ENCODE measurements around the gene FUT9.
A peak's percentile ranks its signal among the peaks of the same experiment; 100 is the strongest.

The FUT9 gene

GRCh38 chr6:96014846-96015517 is 792 bp upstream of the FUT9 start:
- Mint-ChIP-seq H3K4me1 (peaks cover 13% of the 10 kb centered on the region), H3K4me3 (peak overlapping the region; percentile 83), H3K36me3 (ENCODE audit: low read depth) (no peaks in the 10 kb centered on the region), H3K9me3 (no peaks in the 10 kb centered on the region), H3K27me3 (ENCODE audit: low read depth, poor library complexity) (peaks cover 63% of the 10 kb centered on the region), H3K27ac (no peak overlapping the region)
- TF ChIP-seq CTCF (IDR thresholded peaks at IDR 0.05): no peak
- DNase-seq: peak; percentile 2

DNA sequence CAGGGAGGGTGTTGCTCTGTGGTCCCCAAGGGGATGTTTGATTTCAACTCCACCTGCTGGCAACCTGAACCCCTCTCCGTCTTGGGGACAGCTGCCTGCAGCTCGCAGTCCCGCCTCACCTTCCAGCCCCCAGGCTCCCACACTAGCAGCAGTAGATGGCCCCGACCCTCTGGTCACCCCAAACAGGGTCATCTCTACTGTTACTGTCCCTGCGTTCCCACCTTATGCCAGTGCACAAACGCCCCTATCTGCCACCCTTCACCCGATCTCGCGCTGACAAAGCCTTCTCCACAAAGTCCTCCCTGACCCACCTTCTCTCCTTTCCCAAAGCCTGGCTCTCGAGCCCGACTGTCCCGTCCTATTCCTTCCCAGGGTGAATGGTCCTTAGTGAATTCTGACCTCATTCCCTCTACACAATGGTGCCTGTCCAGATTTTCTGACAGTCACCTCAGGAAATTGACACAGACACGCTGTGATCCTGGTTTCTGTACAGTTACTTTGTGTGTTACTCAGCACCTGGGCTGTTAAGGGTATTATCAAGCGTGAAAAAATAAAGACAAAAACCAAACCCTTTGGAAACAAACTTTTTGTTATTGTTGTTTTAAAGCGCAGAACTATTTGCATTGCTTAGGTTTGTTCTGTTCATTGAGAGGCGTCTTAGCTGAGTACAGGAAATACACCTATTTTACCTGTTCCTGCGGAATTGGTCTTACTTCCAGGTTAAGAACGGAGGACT is 728 bp downstream of the FUT9 start:
- TF ChIP-seq CTCF (IDR thresholded peaks at IDR 0.05): peak; percentile 6
- H3K4me3 Mint-ChIP-seq: peak overlapping the region; percentile 83
- H3K27ac Mint-ChIP-seq: no peak overlapping the region
- peaks cover 13% of the 10 kb centered on the region for H3K4me1 Mint-ChIP-seq
- peaks cover 63% of the 10 kb centered on the region for H3K27me3 Mint-ChIP-seq (ENCODE audit: low read depth, poor library complexity)
- DNase-seq: no peak
- no peaks in the 10 kb centered on the region for H3K36me3 Mint-ChIP-seq (ENCODE audit: low read depth)
- H3K9me3 Mint-ChIP-seq: no peaks in the 10 kb centered on the region

DNA sequence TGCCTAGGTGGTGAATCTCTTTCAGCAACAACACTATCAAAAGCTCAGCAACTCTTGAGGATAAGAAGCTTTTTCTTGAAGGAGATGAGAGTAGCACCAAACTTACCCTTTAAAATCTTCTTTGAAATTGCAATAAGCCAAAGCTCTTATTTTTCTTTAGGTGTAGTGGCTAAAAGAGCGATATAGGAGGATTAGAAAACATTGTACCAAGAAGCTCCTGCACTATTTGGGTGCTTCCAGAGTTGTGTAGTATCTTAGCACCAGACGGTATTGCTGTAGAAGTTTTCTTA is 1.2 kb downstream of the FUT9 start:
- Mint-ChIP-seq H3K27me3 (ENCODE audit: low read depth, poor library complexity) (peaks cover 60% of the 10 kb centered on the region), H3K27ac (no peak overlapping the region), H3K4me3 (no peak overlapping the region), H3K4me1 (peaks cover 13% of the 10 kb centered on the region), H3K36me3 (ENCODE audit: low read depth) (no peaks in the 10 kb centered on the region), H3K9me3 (no peaks in the 10 kb centered on the region)
- DNase-seq: no peak
- no peak for TF ChIP-seq CTCF (IDR thresholded peaks at IDR 0.05)

- no peak for TF ChIP-seq CTCF (IDR thresholded peaks at IDR 0.05)
Observed at GRCh38 chr6:96022225-96022624, 6.5 kb downstream of the FUT9 start.

GRCh38 chr6:96032661-96033060 is 16.9 kb downstream of the FUT9 start:
- Mint-ChIP-seq H3K4me3 (no peak overlapping the region), H3K27me3 (ENCODE audit: low read depth, poor library complexity) (peaks cover 4% of the 10 kb centered on the region), H3K27ac (no peak overlapping the region), H3K36me3 (ENCODE audit: low read depth) (no peaks in the 10 kb centered on the region), H3K4me1 (no peaks in the 10 kb centered on the region), H3K9me3 (no peaks in the 10 kb centered on the region)
- no peak for TF ChIP-seq CTCF (IDR thresholded peaks at IDR 0.05)
- DNase-seq: no peak

More at GRCh38 chr6:96022225-96022624, 6.5 kb downstream of the FUT9 start:
- H3K27me3 Mint-ChIP-seq (ENCODE audit: low read depth, poor library complexity): peaks cover 12% of the 10 kb centered on the region
- no peaks in the 10 kb centered on the region for H3K36me3 Mint-ChIP-seq (ENCODE audit: low read depth)
- no peaks in the 10 kb centered on the region for H3K4me1 Mint-ChIP-seq
- no peak overlapping the region for H3K27ac Mint-ChIP-seq
- no peak for DNase-seq
- H3K9me3 Mint-ChIP-seq: no peaks in the 10 kb centered on the region
- no peak overlapping the region for H3K4me3 Mint-ChIP-seq

DNA sequence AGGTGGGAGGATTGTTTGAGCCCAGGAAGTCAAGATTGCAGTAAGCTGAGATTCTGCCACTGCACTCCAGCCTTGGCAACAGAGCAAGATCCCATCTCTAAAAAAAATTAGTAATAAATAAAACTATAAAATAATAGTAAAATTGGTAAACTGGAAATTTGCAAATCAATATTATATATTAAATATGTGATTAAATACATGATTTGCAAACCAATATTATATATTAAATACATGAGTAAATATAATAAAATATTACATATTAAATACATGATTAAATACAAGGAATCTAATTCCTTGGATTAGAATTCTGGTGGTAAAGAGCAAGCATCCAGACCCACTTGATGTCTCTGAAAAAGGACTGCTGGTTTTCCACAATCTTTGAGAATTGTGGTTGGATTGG is 35.8 kb downstream of the FUT9 start:
- Mint-ChIP-seq H3K36me3 (ENCODE audit: low read depth) (no peaks in the 10 kb centered on the region), H3K9me3 (no peaks in the 10 kb centered on the region), H3K27ac (no peak overlapping the region), H3K27me3 (ENCODE audit: low read depth, poor library complexity) (peaks cover 3% of the 10 kb centered on the region), H3K4me3 (no peak overlapping the region), H3K4me1 (no peaks in the 10 kb centered on the region)
- DNase-seq: no peak
- no peak for TF ChIP-seq CTCF (IDR thresholded peaks at IDR 0.05)

Data from nephron progenitor cell (in vitro differentiated cells).